Measurements from ENCODE around the gene TMEM201.

TMEM201 gene

GRCh38 chr1:9586147-9586766 is 2.5 kb upstream of the TMEM201 start:
- DNase-seq: no peak

GRCh38 chr1:9589144-9589718 is 520 bp downstream of the TMEM201 start:
- DNase-seq: peak; percentile 68

DNA sequence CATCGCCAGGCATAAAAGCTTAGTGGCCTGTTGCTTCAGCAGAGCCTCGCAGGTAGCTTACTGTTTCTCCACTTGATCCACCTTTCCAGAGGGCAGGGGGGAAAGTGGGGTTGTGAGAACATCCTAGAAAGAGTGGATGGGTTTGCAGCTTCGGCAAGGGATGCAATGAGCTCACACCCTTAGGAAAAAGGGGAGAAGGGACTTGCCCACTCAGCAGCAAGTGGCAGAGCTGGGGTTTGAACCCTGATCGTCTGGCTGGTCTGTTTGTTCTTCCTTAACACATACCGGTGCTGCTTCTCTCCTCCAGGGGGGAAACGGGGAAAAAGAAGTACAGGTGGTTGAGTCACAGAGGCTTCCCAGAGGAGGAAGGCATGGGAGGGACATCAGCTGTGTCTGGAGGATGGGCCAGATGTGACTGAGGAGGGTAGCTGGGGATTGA is 1.0 kb downstream of the TMEM201 start:
- DNase-seq: no peak

DNA sequence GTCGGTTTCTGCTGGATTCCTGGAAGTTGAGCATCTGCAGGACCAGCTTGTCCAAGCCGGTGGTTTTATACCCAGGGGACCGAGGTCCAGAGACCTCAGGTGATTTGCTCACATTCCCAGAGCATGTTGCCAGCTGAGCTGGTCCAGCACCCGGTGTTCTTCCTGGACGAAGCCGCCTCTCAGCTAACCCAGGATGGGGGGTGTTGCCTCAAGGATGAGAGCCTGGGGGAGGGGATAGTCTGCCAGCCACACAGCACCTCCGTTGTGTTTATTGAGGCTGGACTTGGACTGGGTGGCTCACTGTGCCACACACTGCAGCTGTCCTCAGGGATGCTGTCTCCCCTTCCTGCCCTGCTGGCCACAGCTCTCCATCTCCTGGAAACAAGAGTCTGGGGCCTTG is 1.5 kb downstream of the TMEM201 start:
- DNase-seq: no peak

DNA sequence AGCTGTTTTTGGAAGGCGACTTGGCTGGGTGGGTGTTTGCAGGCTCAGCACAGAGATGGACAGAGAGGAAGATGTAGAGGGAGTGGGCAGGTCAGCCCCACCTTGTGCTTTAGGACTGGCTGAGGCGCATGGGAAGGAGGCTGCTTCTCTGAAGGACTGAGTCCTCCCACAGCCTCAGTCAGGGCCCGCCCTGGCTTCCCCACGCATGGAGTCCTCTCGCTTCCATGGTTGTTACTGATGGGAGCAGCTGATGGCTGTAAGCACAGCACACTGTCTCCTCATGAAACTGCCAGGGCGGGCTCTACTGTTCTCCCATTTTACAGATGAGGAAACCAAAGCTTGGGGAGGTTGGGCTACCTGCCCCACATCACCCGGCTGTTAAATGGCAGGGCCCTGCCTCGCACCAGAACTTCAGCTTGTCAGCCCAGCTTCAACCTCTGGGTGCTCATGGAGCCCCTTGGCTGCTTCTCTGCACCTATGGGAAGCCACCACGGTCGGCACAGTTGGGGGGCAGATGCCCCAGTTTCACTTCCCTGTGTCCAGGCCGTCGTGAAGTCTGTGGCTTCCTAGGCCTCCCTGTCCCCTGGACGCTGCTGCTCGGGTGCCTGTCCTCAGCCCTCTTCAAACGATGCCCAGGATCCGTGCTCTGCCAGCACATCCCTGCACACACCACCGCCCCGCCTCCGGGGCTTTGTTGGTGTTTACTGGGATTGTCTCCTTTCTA is 2.4 kb downstream of the TMEM201 start:
- no peak for DNase-seq

DNA sequence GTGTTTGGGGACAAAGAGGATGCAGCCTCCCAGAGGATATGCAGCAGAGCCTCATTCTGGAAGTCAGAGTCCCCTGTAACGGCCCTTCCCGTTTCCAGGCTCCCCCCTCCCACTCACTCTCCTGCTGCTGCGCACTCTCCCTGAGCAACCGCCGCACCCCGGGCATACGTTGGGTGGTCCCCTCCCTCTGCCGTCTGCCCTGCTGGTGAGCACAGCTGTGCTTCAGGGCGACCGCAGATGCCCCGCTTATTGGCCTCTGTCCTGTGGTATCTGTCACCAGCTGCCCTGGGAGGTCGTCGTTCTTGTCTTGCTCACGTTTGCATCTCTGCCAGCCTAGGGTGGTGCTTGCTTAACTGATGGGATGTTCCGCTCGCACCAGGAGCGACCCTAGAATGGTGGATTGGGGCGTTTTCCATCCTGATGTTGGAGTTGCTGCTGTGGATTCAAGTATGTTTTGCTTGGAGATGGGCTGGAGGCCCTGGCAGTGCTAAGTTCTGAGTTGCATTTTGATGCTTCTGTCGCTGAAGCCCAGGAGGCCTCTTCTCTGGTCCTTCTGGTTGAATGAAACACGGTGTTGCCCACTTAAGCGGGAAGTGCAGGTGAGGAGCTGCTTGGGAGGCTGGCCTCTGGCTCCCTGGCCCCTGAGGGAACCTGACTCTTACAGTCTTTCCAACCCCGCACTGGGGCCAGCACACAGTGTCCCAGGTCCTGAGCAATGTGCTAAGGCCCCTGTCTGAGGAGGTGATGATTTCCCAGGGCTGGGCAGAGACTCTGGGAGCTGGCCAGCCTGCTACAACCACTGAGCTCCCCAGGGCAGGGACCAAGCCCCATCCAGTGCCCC is 3.2 kb downstream of the TMEM201 start:
- DNase-seq: peak; percentile 79

DNA sequence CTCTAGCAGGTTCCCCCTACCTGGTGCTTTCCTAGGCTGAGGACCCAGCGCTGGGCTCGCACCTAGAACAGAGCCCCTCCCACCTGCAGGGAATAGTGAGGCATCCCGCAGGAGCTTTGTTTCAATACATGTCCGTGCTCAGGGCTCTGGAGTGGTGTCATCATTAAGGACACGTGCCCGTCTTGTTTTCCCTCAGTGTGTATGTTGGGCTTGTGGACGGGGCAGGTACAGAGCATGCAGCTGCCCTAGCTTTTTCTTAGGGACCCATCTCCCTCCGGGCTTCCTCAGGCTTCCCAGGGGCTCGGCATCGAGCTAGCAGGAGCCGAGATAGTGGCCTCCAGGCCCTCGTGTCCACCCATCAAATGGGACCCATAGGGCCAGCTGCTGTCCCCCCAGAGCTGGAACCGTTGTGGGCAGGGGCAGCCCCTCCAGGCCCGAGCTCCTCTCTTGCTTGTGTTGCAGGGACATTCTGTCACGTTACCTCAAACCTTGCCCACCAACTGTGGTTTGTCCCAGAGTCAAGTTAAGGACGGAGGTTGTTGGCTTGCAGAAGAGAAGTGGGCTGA is 3.9 kb downstream of the TMEM201 start:
- DNase-seq: peak; percentile 34

DNA sequence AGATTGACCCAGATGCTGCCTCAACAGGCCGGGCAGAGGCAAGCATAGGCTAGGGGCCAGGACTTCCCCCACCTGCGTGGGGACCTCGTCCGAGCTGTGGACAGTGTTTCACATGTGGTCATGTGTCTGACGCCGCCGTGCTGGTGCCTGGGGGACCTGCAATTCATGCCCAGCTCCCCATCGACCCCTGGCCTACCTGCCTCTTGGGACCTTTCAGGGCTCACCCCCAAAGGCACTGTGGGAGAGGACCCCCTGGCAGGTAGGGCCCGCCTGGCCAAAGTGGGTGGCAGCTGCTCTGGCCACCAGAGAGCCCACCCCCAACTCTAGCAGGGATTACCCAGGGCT is 4.4 kb downstream of the TMEM201 start:
- no peak for DNase-seq

GRCh38 chr1:9593492-9594465 is 5.1 kb downstream of the TMEM201 start:
- DNase-seq: peak; percentile 89

- DNase-seq: no peak
Observed at GRCh38 chr1:9594471-9595155, 5.9 kb downstream of the TMEM201 start.

DNA sequence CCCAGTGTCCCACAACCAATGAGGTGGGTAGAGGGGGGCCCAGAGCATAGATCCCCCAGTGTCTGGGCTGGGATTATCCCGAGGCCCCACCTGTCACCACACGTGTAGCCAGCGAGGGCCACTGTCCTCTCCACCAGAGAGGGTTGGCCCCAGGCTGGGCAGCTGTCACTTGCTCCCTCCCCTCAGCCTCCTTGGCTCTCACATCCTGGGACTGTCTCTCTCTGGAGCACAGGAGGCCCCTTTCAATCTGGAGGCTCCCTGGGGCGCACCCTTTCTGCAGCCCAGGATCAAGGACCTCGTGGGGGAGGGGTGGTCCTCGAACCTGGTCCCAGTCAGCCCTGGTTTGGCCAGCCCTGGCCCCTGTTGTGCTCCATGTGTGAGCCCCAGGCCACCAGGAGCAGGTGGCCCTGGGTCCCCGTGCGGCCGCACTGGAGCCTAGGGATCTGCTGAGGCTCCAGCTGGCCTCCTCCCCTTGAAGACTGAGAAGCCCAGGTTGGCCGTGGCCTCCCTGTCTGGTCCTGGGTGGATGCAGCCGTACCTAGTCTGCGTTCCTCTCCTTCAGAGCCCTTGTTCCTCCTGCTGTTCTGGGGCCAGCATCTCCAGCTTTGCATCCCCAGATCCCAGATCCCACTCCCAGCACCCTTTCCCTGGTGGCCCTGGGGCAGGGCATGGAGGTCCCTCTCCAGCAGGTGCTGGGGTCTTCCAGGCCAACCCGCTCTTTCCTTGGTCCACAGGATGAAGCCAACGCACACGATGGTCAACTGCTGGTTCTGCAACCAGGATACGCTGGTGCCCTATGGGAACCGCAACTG is 6.7 kb downstream of the TMEM201 start:
- peak; percentile 20 for DNase-seq

- no peak for DNase-seq
Observed at GRCh38 chr1:9595968-9596340, 7.2 kb downstream of the TMEM201 start.

- no peak for DNase-seq
Observed at GRCh38 chr1:9596415-9597123, 7.9 kb downstream of the TMEM201 start.

DNA sequence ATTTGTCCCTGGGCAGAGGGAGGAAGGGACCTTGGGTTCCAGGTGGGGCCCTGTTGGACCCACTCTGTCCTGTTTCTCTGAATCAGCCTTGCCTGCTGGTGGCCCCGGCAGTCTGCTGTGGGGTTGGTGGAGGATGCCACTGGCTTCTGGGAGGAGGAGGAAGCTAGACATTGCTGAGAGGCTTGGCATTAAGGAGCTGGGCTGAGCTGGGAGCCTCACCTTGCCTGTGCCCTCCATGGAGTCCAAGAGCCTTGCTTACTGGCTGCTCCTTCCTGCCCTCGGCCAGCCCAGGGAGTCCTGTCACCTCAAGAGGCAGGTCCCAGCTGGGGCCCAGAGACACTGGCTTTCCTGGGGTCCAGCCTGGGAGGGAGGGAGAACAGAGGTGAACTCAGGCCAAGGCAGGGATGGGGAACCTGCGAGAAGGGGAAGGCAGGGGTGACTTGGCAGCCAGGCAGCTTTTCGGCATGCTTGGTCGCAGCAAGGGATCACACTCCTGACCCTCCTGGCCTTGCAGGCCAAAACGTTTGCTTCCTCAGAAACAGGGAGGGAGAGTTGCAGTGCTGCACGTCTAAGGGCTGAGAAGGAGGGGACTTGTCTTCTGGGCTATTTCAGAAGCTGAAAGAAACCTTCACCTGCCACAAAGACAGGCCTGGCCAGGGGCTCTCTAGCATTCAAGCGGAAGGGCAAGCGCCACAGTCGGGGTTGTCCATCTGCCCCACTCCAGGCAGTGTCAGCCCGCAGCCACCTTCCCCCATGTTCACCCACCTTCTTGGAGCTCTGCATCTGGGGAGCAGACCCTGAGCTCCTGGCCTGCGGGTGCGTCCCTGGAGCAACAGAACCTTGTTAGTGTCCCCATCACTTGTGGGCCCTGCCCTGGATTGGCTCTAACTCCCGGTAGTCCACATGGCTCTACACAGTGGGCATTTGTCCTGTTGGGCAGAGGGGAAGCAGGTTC is 8.9 kb downstream of the TMEM201 start:
- no peak for DNase-seq

- DNase-seq: no peak
Observed at GRCh38 chr1:9598316-9598700, 9.6 kb downstream of the TMEM201 start.

DNA sequence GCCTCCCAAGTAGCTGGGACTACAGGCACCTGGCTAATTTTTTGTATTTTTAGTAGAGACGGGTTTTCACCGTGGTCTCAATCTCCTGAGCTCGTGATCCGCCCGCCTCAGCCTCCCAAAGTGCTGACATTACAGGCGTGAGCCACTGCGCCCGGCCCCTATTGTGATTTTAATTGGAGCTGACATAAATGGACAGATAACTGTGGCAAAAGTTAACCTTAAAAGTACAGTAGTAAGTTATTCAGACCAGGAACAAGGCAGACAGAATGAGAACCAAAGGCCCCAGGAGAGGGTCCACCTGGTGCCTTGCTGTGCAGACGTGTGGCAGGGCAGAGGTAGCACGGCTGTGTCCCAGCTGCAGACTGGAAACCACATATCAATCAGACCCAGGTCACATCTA is 11.0 kb downstream of the TMEM201 start:
- DNase-seq: no peak

- DNase-seq: no peak
Observed at GRCh38 chr1:9600861-9601834, 12.4 kb downstream of the TMEM201 start.
